ENCODE data around the gene APBA1.

Gene APBA1

GRCh38 chr9:69574057-69574456 lies 98.1 kb downstream of the APBA1 start:
- no peak overlapping the region for H3K4me3 ChIP-seq
- peak overlapping the region; percentile 41; the same call in 1 of the 2 replicates for H3K4me2 ChIP-seq
- H3K27me3 ChIP-seq = no peaks in the 10 kb centered on the region
- no peak overlapping the region for H3K27ac ChIP-seq
- no peaks in the 10 kb centered on the region for H3K36me3 ChIP-seq
- H4K20me1 ChIP-seq = no peaks in the 10 kb centered on the region
- TF ChIP-seq Cebpa-rat (IDR thresholded peaks at IDR 0.05) = no peak
- H3K4me1 ChIP-seq = peaks cover 54% of the 10 kb centered on the region
- H3K9ac ChIP-seq = no peak overlapping the region
- peaks cover 8% of the 10 kb centered on the region for H3K9me3 ChIP-seq

- no peaks in the 10 kb centered on the region for H4K20me1 ChIP-seq
- H3K9me3 ChIP-seq = peaks cover 8% of the 10 kb centered on the region
- no peak overlapping the region for H3K9ac ChIP-seq
- no peak overlapping the region for H3K4me3 ChIP-seq
- peak overlapping the region; percentile 41 for H3K4me2 ChIP-seq
- no peaks in the 10 kb centered on the region for H3K27me3 ChIP-seq
- H3K36me3 ChIP-seq = no peaks in the 10 kb centered on the region
- no peak for TF ChIP-seq Cebpa-rat (IDR thresholded peaks at IDR 0.05)
- no peak overlapping the region for H3K27ac ChIP-seq
- H3K4me1 ChIP-seq = peaks cover 50% of the 10 kb centered on the region
Measured at GRCh38 chr9:69573651-69574050, 98.5 kb downstream of the APBA1 start.

GRCh38 chr9:69572611-69573010 lies 99.6 kb downstream of the APBA1 start:
- Histone ChIP-seq H3K9me3 (peaks cover 8% of the 10 kb centered on the region), H3K9ac (no peak overlapping the region), H3K36me3 (no peaks in the 10 kb centered on the region), H3K27me3 (no peaks in the 10 kb centered on the region), H3K27ac (no peak overlapping the region), H3K4me3 (no peak overlapping the region), H3K4me2 (no peak overlapping the region), H3K4me1 (peaks cover 47% of the 10 kb centered on the region), H4K20me1 (no peaks in the 10 kb centered on the region)
- TF ChIP-seq Cebpa-rat (IDR thresholded peaks at IDR 0.05) = no peak

- TF ChIP-seq Cebpa-rat (IDR thresholded peaks at IDR 0.05) = no peak
- Histone ChIP-seq H3K9me3 (peaks cover 8% of the 10 kb centered on the region), H3K4me2 (no peak overlapping the region; the same call in 1 of the 2 replicates), H3K4me3 (no peak overlapping the region), H3K27ac (no peak overlapping the region), H3K4me1 (peaks cover 52% of the 10 kb centered on the region), H4K20me1 (no peaks in the 10 kb centered on the region), H3K27me3 (no peaks in the 10 kb centered on the region), H3K36me3 (no peaks in the 10 kb centered on the region), H3K9ac (no peak overlapping the region)
Measured at GRCh38 chr9:69571032-69571431, 101.1 kb downstream of the APBA1 start.

- H3K4me2 ChIP-seq = no peak overlapping the region
- no peaks in the 10 kb centered on the region for H3K27me3 ChIP-seq
- H3K9ac ChIP-seq = no peak overlapping the region
- H3K36me3 ChIP-seq = no peaks in the 10 kb centered on the region
- H4K20me1 ChIP-seq = no peaks in the 10 kb centered on the region
- no peak for TF ChIP-seq Cebpa-rat (IDR thresholded peaks at IDR 0.05)
- no peak overlapping the region for H3K4me3 ChIP-seq
- H3K27ac ChIP-seq = no peak overlapping the region
- peaks cover 57% of the 10 kb centered on the region for H3K4me1 ChIP-seq
- H3K9me3 ChIP-seq = peaks cover 2% of the 10 kb centered on the region
Measured at GRCh38 chr9:69569738-69570451, 102.3 kb downstream of the APBA1 start.

GRCh38 chr9:69564557-69564956 lies 107.6 kb downstream of the APBA1 start:
- Histone ChIP-seq H3K27me3 (no peaks in the 10 kb centered on the region), H3K27ac (no peak overlapping the region), H3K9me3 (no peaks in the 10 kb centered on the region), H3K4me1 (peaks cover 26% of the 10 kb centered on the region), H3K9ac (no peak overlapping the region), H3K4me3 (no peak overlapping the region), H4K20me1 (no peaks in the 10 kb centered on the region), H3K36me3 (no peaks in the 10 kb centered on the region), H3K4me2 (no peak overlapping the region)
- no peak for TF ChIP-seq Cebpa-rat (IDR thresholded peaks at IDR 0.05)

- no peak overlapping the region for H3K27ac ChIP-seq
- no peaks in the 10 kb centered on the region for H4K20me1 ChIP-seq
- H3K4me2 ChIP-seq = no peak overlapping the region
- H3K9ac ChIP-seq = no peak overlapping the region
- H3K27me3 ChIP-seq = no peaks in the 10 kb centered on the region
- H3K4me1 ChIP-seq = peaks cover 31% of the 10 kb centered on the region
- H3K9me3 ChIP-seq = no peaks in the 10 kb centered on the region
- no peak overlapping the region for H3K4me3 ChIP-seq
- no peaks in the 10 kb centered on the region for H3K36me3 ChIP-seq
- TF ChIP-seq Cebpa-rat (IDR thresholded peaks at IDR 0.05) = no peak
Measured at GRCh38 chr9:69559126-69559525, 113.0 kb downstream of the APBA1 start.

GRCh38 chr9:69556707-69557106 lies 115.5 kb downstream of the APBA1 start:
- no peak for TF ChIP-seq Cebpa-rat (IDR thresholded peaks at IDR 0.05)
- Histone ChIP-seq H3K4me1 (peaks cover 31% of the 10 kb centered on the region), H3K4me2 (peak overlapping the region; percentile 41)

GRCh38 chr9:69555802-69556201 lies 116.4 kb downstream of the APBA1 start:
- H3K9ac ChIP-seq = no peak overlapping the region

More at GRCh38 chr9:69556707-69557106, 115.5 kb downstream of the APBA1 start:
- Histone ChIP-seq H3K36me3 (no peaks in the 10 kb centered on the region), H3K9ac (no peak overlapping the region), H3K4me3 (no peak overlapping the region), H3K27ac (no peak overlapping the region), H3K9me3 (no peaks in the 10 kb centered on the region), H4K20me1 (no peaks in the 10 kb centered on the region), H3K27me3 (no peaks in the 10 kb centered on the region)

GRCh38 chr9:69554945-69555344 lies 117.2 kb downstream of the APBA1 start:
- Histone ChIP-seq H3K27me3 (no peaks in the 10 kb centered on the region), H3K4me1 (peaks cover 31% of the 10 kb centered on the region), H3K4me3 (no peak overlapping the region), H3K4me2 (peak overlapping the region; percentile 24), H3K36me3 (no peaks in the 10 kb centered on the region), H4K20me1 (no peaks in the 10 kb centered on the region), H3K27ac (no peak overlapping the region), H3K9ac (no peak overlapping the region), H3K9me3 (no peaks in the 10 kb centered on the region)
- no peak for TF ChIP-seq Cebpa-rat (IDR thresholded peaks at IDR 0.05)

More at GRCh38 chr9:69555802-69556201, 116.4 kb downstream of the APBA1 start:
- Histone ChIP-seq H3K36me3 (no peaks in the 10 kb centered on the region), H3K27me3 (no peaks in the 10 kb centered on the region), H3K9me3 (no peaks in the 10 kb centered on the region), H3K4me3 (no peak overlapping the region), H3K27ac (peak overlapping the region; percentile 21; the same call in 1 of the 2 replicates), H3K4me1 (peaks cover 31% of the 10 kb centered on the region), H3K4me2 (peak overlapping the region; percentile 41), H4K20me1 (no peaks in the 10 kb centered on the region)
- no peak for TF ChIP-seq Cebpa-rat (IDR thresholded peaks at IDR 0.05)
